B cell (primary cell): Measurements from ENCODE around the gene CD1B. TPM values are rescaled to one million over a fixed set of nuclear protein-coding genes. Genes with fewer than 3 reads are reported as not detected.

Experiments
- ATAC-seq: fragments of 200-7000 bp; cut with Tn5 transposase; one replicate; pipeline ENCODE4 v1.10.0; 2021; ENCODE audit warnings: low read depth, mild to moderate bottlenecking, moderate number of reproducible peaks, moderate library complexity
- CTCF ChIA-PET: fragments of 350-600 bp; sonication (Branson Sonifier 250); formaldehyde crosslinking; loops from one replicate; lab custom pipeline; 2021; ENCODE audit warnings: antibody characterized with exemption, inconsistent platforms; lab: Charles Lee
- POLR2A ChIA-PET: fragments of 350-600 bp; sonication (Branson Sonifier 250); formaldehyde crosslinking; loops from one replicate; lab custom pipeline; 2021; ENCODE audit warnings: antibody characterized with exemption; lab: Charles Lee
- DNase-seq: peaks from one replicate; pipeline ENCODE4 v3.0.0; 2013
- H2AFZ ChIP-seq: 2 replicates; pipeline ENCODE4 v1.6.1; 2012; ENCODE audit warnings: mild to moderate bottlenecking, low read depth, low read length; ENCODE audit not compliant: insufficient read depth, poor library complexity, severe bottlenecking
- H3K27ac ChIP-seq, 2 donors: 1 replicate in 1 of 2; 2 replicates in 1 of 2; pipeline ENCODE4 v1.5.1; 2012 to 2013; ENCODE audit warnings: low read length in 2 of 2, mild to moderate bottlenecking in 2 of 2, moderate library complexity in 1 of 2
- H3K27me3 ChIP-seq, 4 experiments: fragments of 200-600 bp in 1 of 4; sonication (generic) in 1 of 4; replicated peaks in 1 of 4; 1 replicate in 2 of 4; 2 replicates in 2 of 4; pipeline versions ENCODE4 v1.6.1 to v1.7.0; 2013 to 2016; ENCODE audit warnings: low read length in 3 of 4, mild to moderate bottlenecking in 2 of 4, mixed read lengths in 1 of 4, moderate library complexity in 1 of 4; ENCODE audit not compliant: insufficient read depth in 4 of 4, control insufficient read depth in 3 of 4; ENCODE audit errors: control extremely low read depth in 1 of 4
- H3K36me3 ChIP-seq, 2 experiments: replicated peaks in 1 of 2; 1 replicate in 1 of 2; 2 replicates in 1 of 2; pipeline versions ENCODE4 v1.6.1 to v1.7.1; 2013; ENCODE audit warnings: low read length in 1 of 2; ENCODE audit not compliant: insufficient read depth in 2 of 2, control insufficient read depth in 1 of 2; ENCODE audit errors: control extremely low read depth in 1 of 2, extremely low read depth in 1 of 2
- H3K4me1 ChIP-seq, 2 donors: fragments of 200-600 bp in 1 of 2; sonication (generic) in 1 of 2; 1 replicate in 1 of 2; 2 replicates in 1 of 2; pipeline versions ENCODE4 v1.5.1 to v1.6.1; 2013 to 2017; ENCODE audit warnings: low read length in 2 of 2; ENCODE audit not compliant: control insufficient read depth in 2 of 2, insufficient read depth in 2 of 2
- H3K4me2 ChIP-seq: replicated peaks from 2 replicates; pipeline ENCODE3; 2012; ENCODE audit warnings: mild to moderate bottlenecking, low read depth, low read length; ENCODE audit not compliant: poor library complexity, severe bottlenecking
- H3K4me3 ChIP-seq, 5 experiments: fragments of 200-600 bp in 1 of 5; sonication (generic) in 1 of 5; 1 replicate in 3 of 5; 2 replicates in 2 of 5; pipeline versions ENCODE4 v1.5.1 to v1.7.0; 2011 to 2016; ENCODE audit warnings: low read length in 4 of 5, mild to moderate bottlenecking in 4 of 5, low read depth in 2 of 5, control low read depth in 1 of 5, moderate library complexity in 1 of 5; ENCODE audit not compliant: insufficient read depth in 1 of 5; ENCODE audit errors: control extremely low read depth in 1 of 5, extremely low read depth in 1 of 5
- H3K79me2 ChIP-seq: fragments of 200-600 bp; sonication (generic); one replicate; pipeline ENCODE4 v1.6.0; 2016; ENCODE audit warnings: low read length; ENCODE audit not compliant: control insufficient read depth, insufficient read depth
- H3K9ac ChIP-seq: fragments of 200-600 bp; sonication (generic); 2 replicates; pipeline ENCODE4 v1.6.1; 2017; ENCODE audit warnings: mild to moderate bottlenecking, low read length, moderate library complexity
- H3K9me3 ChIP-seq, 3 donors: one replicate each; pipeline versions ENCODE4 v1.6.1 to v1.7.1; 2013; ENCODE audit warnings: low read length in 2 of 3; ENCODE audit not compliant: control insufficient read depth in 2 of 3, insufficient read depth in 1 of 3; ENCODE audit errors: control extremely low read depth in 1 of 3
- H4K20me1 ChIP-seq: 2 replicates; pipeline ENCODE4 v1.6.0; 2012; ENCODE audit warnings: mild to moderate bottlenecking, low read length; ENCODE audit not compliant: insufficient read depth, control insufficient read depth, poor library complexity, severe bottlenecking
- H3K27ac Mint-ChIP-seq: one replicate; pipeline ENCODE4 v1.8.0; 2021; ENCODE audit warnings: mixed read lengths
- H3K27me3 Mint-ChIP-seq: one replicate; pipeline ENCODE4 v1.8.0; 2021; ENCODE audit warnings: mixed read lengths
- H3K4me1 Mint-ChIP-seq: one replicate; pipeline ENCODE4 v1.8.0; 2021; ENCODE audit warnings: mixed read lengths
- H3K4me3 Mint-ChIP-seq: one replicate; pipeline ENCODE4 v1.8.0; 2021; ENCODE audit warnings: mixed read lengths
- H3K9me3 Mint-ChIP-seq: one replicate; pipeline ENCODE4 v1.8.0; 2022; ENCODE audit warnings: mixed read lengths; ENCODE audit not compliant: insufficient read depth
- EZH2 ChIP-seq: IDR thresholded peaks from 2 replicates; pipeline ENCODE4 v1.6.1; 2012; ENCODE audit warnings: borderline replicate concordance, low read depth, mild to moderate bottlenecking, moderate library complexity, low read length; ENCODE audit not compliant: insufficient read depth, poor library complexity, severe bottlenecking
- WGBS: methylation state at CpG from one replicate; pipeline ENCODE4 v1.1.5; 2013; ENCODE audit warnings: missing lambda C conversion rate; ENCODE audit not compliant: insufficient coverage; 5-methylcytosine and 5-hydroxymethylcytosine counted together
- intact Hi-C: fragments of 100-400 bp; cut with micrococcal nuclease; formaldehyde crosslinking; loops from one replicate; pipeline ENCODE4 v1.10.0; 2022
- polyA plus RNA-seq: library from polyadenylated mRNA; depleted of rRNA; stranded (reverse); fragments of >200 nt; gene quantifications from 2 replicates; pipeline ENCODE4 v1.2.3, GENCODE V29; 2012
- total RNA-seq, 2 donors: library from RNA; stranded (reverse); fragments of 120-200 nt in 1 of 2; gene quantifications; 1 replicate in 1 of 2; 2 replicates in 1 of 2; pipeline versions ENCODE4 v1.2.3 to v1.2.4, GENCODE V29; 2013 to 2022
- TF ChIP-seq, protein P1 (sequence below): fragments of 200-600 bp; IDR thresholded peaks from one replicate; pipeline ENCODE4 v1.8.0; 2022; ENCODE audit warnings: antibody characterized with exemption, mild to moderate bottlenecking

The CD1B gene
- total and polyA plus RNA-seq, 2 donors (not counting 1 experiment from before 2014, with no cell fraction given): 0.09 TPM; not detected in 1

GRCh38 chr1:158357441-158357840, 26.1 kb upstream of the CD1B start:
- no peak overlapping the region for H3K27ac Mint-ChIP-seq
- no peak overlapping the region for H2AFZ ChIP-seq
- peaks cover 0 to 3% (median 0%) of the 10 kb centered on the region in 4 experiments for H3K27me3 ChIP-seq
- ChIA-PET CTCF (no interaction called here), POLR2A (no interaction called here)
- no peaks in the 10 kb centered on the region for H3K9me3 ChIP-seq
- intact Hi-C loops: no loop called here
- no peaks in the 10 kb centered on the region for H3K9me3 Mint-ChIP-seq
- no peaks in the 10 kb centered on the region for H3K27me3 Mint-ChIP-seq
- H3K4me1 Mint-ChIP-seq: peaks cover 20% of the 10 kb centered on the region
- DNase-seq (no peak), ATAC-seq (no peak)
- H3K79me2 ChIP-seq: no peaks in the 10 kb centered on the region
- no peak overlapping the region for H3K4me2 ChIP-seq
- no peak overlapping the region for H3K27ac ChIP-seq
- H3K4me3 ChIP-seq: no peak overlapping the region
- H4K20me1 ChIP-seq: no peaks in the 10 kb centered on the region
- no peak overlapping the region for H3K9ac ChIP-seq
- TF ChIP-seq EZH2: no peak
- TF ChIP-seq, protein P1, sequence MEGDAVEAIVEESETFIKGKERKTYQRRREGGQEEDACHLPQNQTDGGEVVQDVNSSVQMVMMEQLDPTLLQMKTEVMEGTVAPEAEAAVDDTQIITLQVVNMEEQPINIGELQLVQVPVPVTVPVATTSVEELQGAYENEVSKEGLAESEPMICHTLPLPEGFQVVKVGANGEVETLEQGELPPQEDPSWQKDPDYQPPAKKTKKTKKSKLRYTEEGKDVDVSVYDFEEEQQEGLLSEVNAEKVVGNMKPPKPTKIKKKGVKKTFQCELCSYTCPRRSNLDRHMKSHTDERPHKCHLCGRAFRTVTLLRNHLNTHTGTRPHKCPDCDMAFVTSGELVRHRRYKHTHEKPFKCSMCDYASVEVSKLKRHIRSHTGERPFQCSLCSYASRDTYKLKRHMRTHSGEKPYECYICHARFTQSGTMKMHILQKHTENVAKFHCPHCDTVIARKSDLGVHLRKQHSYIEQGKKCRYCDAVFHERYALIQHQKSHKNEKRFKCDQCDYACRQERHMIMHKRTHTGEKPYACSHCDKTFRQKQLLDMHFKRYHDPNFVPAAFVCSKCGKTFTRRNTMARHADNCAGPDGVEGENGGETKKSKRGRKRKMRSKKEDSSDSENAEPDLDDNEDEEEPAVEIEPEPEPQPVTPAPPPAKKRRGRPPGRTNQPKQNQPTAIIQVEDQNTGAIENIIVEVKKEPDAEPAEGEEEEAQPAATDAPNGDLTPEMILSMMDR: no peak
- no peaks in the 10 kb centered on the region for H3K36me3 ChIP-seq
- no CpG with 5 or more reads among the region's 1 CpG for WGBS
- peaks cover 13 to 16% of the 10 kb centered on the region in 2 donors for H3K4me1 ChIP-seq
- no peak overlapping the region for H3K4me3 Mint-ChIP-seq

- Histone ChIP-seq H2AFZ (no peak overlapping the region), H4K20me1 (no peaks in the 10 kb centered on the region), H3K4me3 (no peak overlapping the region), H3K27ac (no peak overlapping the region), H3K9ac (no peak overlapping the region), H3K36me3 (no peaks in the 10 kb centered on the region), H3K27me3 (peaks cover 0 to 3% (median 0%) of the 10 kb centered on the region in 4 experiments), H3K4me1 (peaks cover 13 to 16% of the 10 kb centered on the region in 2 donors), H3K9me3 (no peaks in the 10 kb centered on the region), H3K4me2 (no peak overlapping the region), H3K79me2 (no peaks in the 10 kb centered on the region)
- intact Hi-C loops: no loop called here
- 100% methylated on average over 2 of the region's 3 CpGs for WGBS
- no peaks in the 10 kb centered on the region for H3K27me3 Mint-ChIP-seq
- ATAC-seq: no peak
- no peak overlapping the region for H3K27ac Mint-ChIP-seq
- CTCF ChIA-PET: interaction anchor here (0.8 kb wide), 1 partner anchor 153 kb away, joined by 3 read pairs; no protein-coding TSS in a partner anchor
- TF ChIP-seq EZH2: no peak
- TF ChIP-seq, protein P1: no peak
- POLR2A ChIA-PET: no interaction called here
- H3K9me3 Mint-ChIP-seq: no peaks in the 10 kb centered on the region
- H3K4me1 Mint-ChIP-seq: peaks cover 20% of the 10 kb centered on the region
- H3K4me3 Mint-ChIP-seq: no peak overlapping the region
- no peak for DNase-seq
Measured at GRCh38 chr1:158356616-158357015, 25.3 kb upstream of the CD1B start.
